Measurements from ENCODE around the gene NCAM2. TPM values are rescaled to one million over a fixed set of nuclear protein-coding genes. Genes with fewer than 3 reads are reported as not detected.

The NCAM2 gene
- total RNA-seq, 1 donor from 2014 or later: 1.3 TPM

GRCh38 chr21:21084179-21084578, 86.0 kb downstream of the NCAM2 start:
- DNase-seq (ENCODE audit: low read depth) (no peak), FAIRE-seq (no peak)
- H3K36me3 ChIP-seq (ENCODE audit: control insufficient read depth, insufficient read depth, low read length): no peaks in the 10 kb centered on the region
- H3K27me3 ChIP-seq (ENCODE audit: control insufficient read depth, insufficient read depth, low read length): no peaks in the 10 kb centered on the region
- TF ChIP-seq, protein P1, sequence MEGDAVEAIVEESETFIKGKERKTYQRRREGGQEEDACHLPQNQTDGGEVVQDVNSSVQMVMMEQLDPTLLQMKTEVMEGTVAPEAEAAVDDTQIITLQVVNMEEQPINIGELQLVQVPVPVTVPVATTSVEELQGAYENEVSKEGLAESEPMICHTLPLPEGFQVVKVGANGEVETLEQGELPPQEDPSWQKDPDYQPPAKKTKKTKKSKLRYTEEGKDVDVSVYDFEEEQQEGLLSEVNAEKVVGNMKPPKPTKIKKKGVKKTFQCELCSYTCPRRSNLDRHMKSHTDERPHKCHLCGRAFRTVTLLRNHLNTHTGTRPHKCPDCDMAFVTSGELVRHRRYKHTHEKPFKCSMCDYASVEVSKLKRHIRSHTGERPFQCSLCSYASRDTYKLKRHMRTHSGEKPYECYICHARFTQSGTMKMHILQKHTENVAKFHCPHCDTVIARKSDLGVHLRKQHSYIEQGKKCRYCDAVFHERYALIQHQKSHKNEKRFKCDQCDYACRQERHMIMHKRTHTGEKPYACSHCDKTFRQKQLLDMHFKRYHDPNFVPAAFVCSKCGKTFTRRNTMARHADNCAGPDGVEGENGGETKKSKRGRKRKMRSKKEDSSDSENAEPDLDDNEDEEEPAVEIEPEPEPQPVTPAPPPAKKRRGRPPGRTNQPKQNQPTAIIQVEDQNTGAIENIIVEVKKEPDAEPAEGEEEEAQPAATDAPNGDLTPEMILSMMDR (IDR thresholded peaks at IDR 0.05; ENCODE audit: insufficient read depth, low read length, severe bottlenecking): no peak
- H3K4me3 ChIP-seq (ENCODE audit: low read depth, low read length): no peak overlapping the region

- DNase-seq (ENCODE audit: low read depth): no peak
- Histone ChIP-seq H3K36me3 (ENCODE audit: control insufficient read depth, insufficient read depth, low read length) (no peaks in the 10 kb centered on the region), H3K27me3 (ENCODE audit: control insufficient read depth, insufficient read depth, low read length) (no peaks in the 10 kb centered on the region), H3K4me3 (ENCODE audit: low read depth, low read length) (no peak overlapping the region)
- TF ChIP-seq, protein P1 (IDR thresholded peaks at IDR 0.05; ENCODE audit: insufficient read depth, low read length, severe bottlenecking): no peak
- no peak for FAIRE-seq
These were observed 87.0 kb downstream of the NCAM2 start for GRCh38 chr21:21085206-21085605.

DNA sequence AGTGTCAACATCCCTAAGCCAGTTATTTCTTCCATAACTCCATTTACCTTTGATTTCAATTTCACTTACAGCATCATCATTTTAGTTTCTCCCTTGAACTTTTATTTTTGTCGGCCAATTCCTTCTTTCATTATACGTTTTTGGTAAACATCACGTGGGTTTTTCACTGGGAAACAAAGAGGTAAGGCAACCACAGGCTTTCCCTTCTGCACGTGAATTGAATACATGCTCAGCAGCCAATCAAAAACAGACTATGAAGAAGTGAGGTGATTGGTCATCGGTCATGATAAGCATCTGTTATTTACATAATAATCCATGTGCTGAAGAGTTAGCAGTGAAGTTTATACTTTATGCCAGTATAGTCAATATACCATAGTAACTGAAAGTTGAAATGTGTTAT, 98.7 kb downstream of the NCAM2 start:
- no peak for FAIRE-seq
- no peak overlapping the region for H3K4me3 ChIP-seq (ENCODE audit: low read depth, low read length)

DNA sequence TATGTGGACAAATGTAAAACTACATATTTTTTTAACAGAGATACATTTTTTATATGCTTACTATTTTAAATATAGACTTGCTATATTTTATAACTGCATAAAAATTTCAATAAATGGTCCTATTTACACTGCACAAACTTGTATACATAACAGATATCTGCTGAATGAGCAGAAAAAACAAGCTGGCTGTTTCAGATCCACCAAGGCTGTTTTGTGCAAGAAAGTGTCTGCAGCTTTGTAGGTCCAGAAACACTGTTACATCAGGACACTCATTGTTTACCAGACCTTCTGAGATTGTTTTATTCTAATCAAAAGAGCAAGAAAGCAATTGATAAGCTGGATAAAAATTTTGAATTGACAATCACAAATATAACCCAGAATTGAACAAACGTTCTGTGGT, 99.3 kb downstream of the NCAM2 start:
- TF ChIP-seq, protein P1 (IDR thresholded peaks at IDR 0.05; ENCODE audit: insufficient read depth, low read length, severe bottlenecking): no peak
- Histone ChIP-seq H3K27me3 (ENCODE audit: control insufficient read depth, insufficient read depth, low read length) (no peaks in the 10 kb centered on the region), H3K4me3 (ENCODE audit: low read depth, low read length) (no peak overlapping the region), H3K36me3 (ENCODE audit: control insufficient read depth, insufficient read depth, low read length) (no peaks in the 10 kb centered on the region)
- no peak for DNase-seq (ENCODE audit: low read depth)
- no peak for FAIRE-seq

More for the DNA sequence above, 98.7 kb downstream of the NCAM2 start:
- DNase-seq (ENCODE audit: low read depth): no peak
- Histone ChIP-seq H3K36me3 (ENCODE audit: control insufficient read depth, insufficient read depth, low read length) (no peaks in the 10 kb centered on the region), H3K27me3 (ENCODE audit: control insufficient read depth, insufficient read depth, low read length) (no peaks in the 10 kb centered on the region)
- TF ChIP-seq, protein P1 (IDR thresholded peaks at IDR 0.05; ENCODE audit: insufficient read depth, low read length, severe bottlenecking): no peak

GRCh38 chr21:21101911-21102310, 103.7 kb downstream of the NCAM2 start:
- peak; percentile 14 for DNase-seq (ENCODE audit: low read depth)
- H3K36me3 ChIP-seq (ENCODE audit: control insufficient read depth, insufficient read depth, low read length): no peaks in the 10 kb centered on the region
- no peaks in the 10 kb centered on the region for H3K27me3 ChIP-seq (ENCODE audit: control insufficient read depth, insufficient read depth, low read length)
- no peak overlapping the region for H3K4me3 ChIP-seq (ENCODE audit: low read depth, low read length)
- no peak for FAIRE-seq
- TF ChIP-seq, protein P1 (IDR thresholded peaks at IDR 0.05; ENCODE audit: insufficient read depth, low read length, severe bottlenecking): no peak

DNA sequence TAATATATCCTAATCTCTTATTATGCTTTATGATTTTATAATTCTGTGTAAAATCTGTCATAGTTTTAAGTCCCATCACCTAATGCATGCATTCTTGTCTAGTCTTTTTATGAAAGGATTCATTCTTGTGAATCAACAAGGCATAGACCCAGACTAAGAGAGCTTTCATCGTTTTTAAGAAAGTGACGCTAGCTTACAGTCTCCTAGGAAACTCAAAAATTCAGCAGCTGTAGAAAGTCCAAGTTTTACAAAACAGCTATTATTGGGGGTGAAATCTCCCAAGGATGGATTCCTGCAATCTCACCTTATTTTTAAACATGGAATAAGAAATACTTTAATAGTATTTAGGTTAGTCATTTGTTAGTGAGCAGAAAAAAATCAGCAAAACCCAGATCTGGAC, 104.7 kb downstream of the NCAM2 start:
- Histone ChIP-seq H3K4me3 (ENCODE audit: low read depth, low read length) (no peak overlapping the region), H3K36me3 (ENCODE audit: control insufficient read depth, insufficient read depth, low read length) (no peaks in the 10 kb centered on the region), H3K27me3 (ENCODE audit: control insufficient read depth, insufficient read depth, low read length) (no peaks in the 10 kb centered on the region)
- no peak for DNase-seq (ENCODE audit: low read depth)
- no peak for FAIRE-seq
- TF ChIP-seq, protein P1 (IDR thresholded peaks at IDR 0.05; ENCODE audit: insufficient read depth, low read length, severe bottlenecking): no peak
